ENCODE results near the gene OSCAR. TPM values are rescaled to one million over a fixed set of nuclear protein-coding genes. Genes with fewer than 3 reads are reported as not detected.

Gene OSCAR
- total and polyA plus RNA-seq, 10 of the 15 experiments (the other 5 are each of a cell fraction or from before 2014, with no cell fraction given), result 0.08 to 0.27 (median 0.10) TPM; not detected in 7

- FAIRE-seq (no peak), DNase-seq (ENCODE audit: low read depth, low spot score) (no peak), ATAC-seq (no peak)
- Histone ChIP-seq H3K36me3 (ENCODE audit: control insufficient read depth in 2 of 2, insufficient read depth in 2 of 2, low read length in 1 of 2) (peaks cover 2 to 7% of the 10 kb centered on the region in 2 experiments; a peak in 2 of 4 replicates), H3K9ac (ENCODE audit: control insufficient read depth, insufficient read depth, low read length) (peak overlapping the region; percentile 75), H3K27me3 (replicated peaks in 1 of 2; ENCODE audit: control insufficient read depth in 2 of 2, insufficient read depth in 2 of 2, low read length in 1 of 2) (no peaks in the 10 kb centered on the region), H2AFZ (ENCODE audit: control insufficient read depth, low read depth, low read length) (peak overlapping the region; percentile 84), H3K4me1 (ENCODE audit: control insufficient read depth, insufficient read depth, low read length) (peaks cover 19% of the 10 kb centered on the region), H3K79me2 (ENCODE audit: control insufficient read depth, insufficient read depth, low read length) (peaks cover 37% of the 10 kb centered on the region), H4K20me1 (ENCODE audit: control insufficient read depth, insufficient read depth) (peaks cover 10% of the 10 kb centered on the region), H3K27ac (ENCODE audit: control insufficient read depth, insufficient read depth) (peak overlapping the region; percentile 14), H3K4me3 (peak overlapping the region; percentile 86), H3K4me2 (ENCODE audit: control insufficient read depth, insufficient read depth) (peak overlapping the region; percentile 99), H3K9me3 (replicated peaks; ENCODE audit: control insufficient read depth, insufficient read depth, low read length) (peaks cover 2% of the 10 kb centered on the region; the same call in 2 of the 3 replicates)
- ChIA-PET CTCF (interaction anchor here (1.2 to 2.3 kb wide), 5 partner anchors 23 to 345 kb away, joined by 3 to 15 read pairs (median 6); partner anchors contain the start of genes LENG1 and MBOAT7), POLR2A (interaction anchor here (0.9 to 3.5 kb wide), 13 partner anchors 13 to 327 kb away, joined by 3 to 36 read pairs (median 7); partner anchors contain the start of genes LENG1, LENG8, LENG9 and MBOAT7), RAD21 (ENCODE audit: unreplicated experiment) (interaction anchor here (0.8 to 2.4 kb wide), 9 partner anchors 18 to 1340 kb away, joined by 3 to 23 read pairs (median 5); partner anchors contain the start of genes LENG1, MBOAT7, PRPF31 and TFPT), SMC1A (ENCODE audit: uncharacterized antibody, unreplicated experiment) (interaction anchor here (0.6 to 1.2 kb wide), 10 partner anchors 20 to 1325 kb away, joined by 3 to 6 read pairs (median 3); partner anchors contain the start of genes ISOC2, MBOAT7, PRPF31 and TFPT)
- WGBS (ENCODE audit: insufficient coverage, insufficient replicate concordance, low lambda C conversion rate, missing lambda C conversion rate), result 7% methylated on average over 30 of the region's 30 CpGs
- in situ Hi-C loops (cut with MboI), result loop anchor here (25.0 kb wide), 1 partner anchor 1526 kb away; the partner anchor contains the start of gene U2AF2
- TSS peak; percentile 74 for BruUV-seq (replicated peaks)
- TF ChIP-seq GATAD2B (conservative IDR thresholded peaks at IDR 0.05; ENCODE audit: low read depth), result no peak
- no peak for TF ChIP-seq DPF2 (IDR thresholded peaks at IDR 0.05)
- TF ChIP-seq, protein P1, sequence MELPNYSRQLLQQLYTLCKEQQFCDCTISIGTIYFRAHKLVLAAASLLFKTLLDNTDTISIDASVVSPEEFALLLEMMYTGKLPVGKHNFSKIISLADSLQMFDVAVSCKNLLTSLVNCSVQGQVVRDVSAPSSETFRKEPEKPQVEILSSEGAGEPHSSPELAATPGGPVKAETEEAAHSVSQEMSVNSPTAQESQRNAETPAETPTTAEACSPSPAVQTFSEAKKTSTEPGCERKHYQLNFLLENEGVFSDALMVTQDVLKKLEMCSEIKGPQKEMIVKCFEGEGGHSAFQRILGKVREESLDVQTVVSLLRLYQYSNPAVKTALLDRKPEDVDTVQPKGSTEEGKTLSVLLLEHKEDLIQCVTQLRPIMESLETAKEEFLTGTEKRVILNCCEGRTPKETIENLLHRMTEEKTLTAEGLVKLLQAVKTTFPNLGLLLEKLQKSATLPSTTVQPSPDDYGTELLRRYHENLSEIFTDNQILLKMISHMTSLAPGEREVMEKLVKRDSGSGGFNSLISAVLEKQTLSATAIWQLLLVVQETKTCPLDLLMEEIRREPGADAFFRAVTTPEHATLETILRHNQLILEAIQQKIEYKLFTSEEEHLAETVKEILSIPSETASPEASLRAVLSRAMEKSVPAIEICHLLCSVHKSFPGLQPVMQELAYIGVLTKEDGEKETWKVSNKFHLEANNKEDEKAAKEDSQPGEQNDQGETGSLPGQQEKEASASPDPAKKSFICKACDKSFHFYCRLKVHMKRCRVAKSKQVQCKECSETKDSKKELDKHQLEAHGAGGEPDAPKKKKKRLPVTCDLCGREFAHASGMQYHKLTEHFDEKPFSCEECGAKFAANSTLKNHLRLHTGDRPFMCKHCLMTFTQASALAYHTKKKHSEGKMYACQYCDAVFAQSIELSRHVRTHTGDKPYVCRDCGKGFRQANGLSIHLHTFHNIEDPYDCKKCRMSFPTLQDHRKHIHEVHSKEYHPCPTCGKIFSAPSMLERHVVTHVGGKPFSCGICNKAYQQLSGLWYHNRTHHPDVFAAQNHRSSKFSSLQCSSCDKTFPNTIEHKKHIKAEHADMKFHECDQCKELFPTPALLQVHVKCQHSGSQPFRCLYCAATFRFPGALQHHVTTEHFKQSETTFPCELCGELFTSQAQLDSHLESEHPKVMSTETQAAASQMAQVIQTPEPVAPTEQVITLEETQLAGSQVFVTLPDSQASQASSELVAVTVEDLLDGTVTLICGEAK (IDR thresholded peaks at IDR 0.05; ENCODE audit: borderline replicate concordance), result peak; percentile 20; the same call in 1 of the 2 replicates
- 0 out of 4 replicates have a peak, but pooled peaks of 1 of the 2 experiments have one; percentile 10 for TF ChIP-seq IKZF2 (IDR thresholded peaks at IDR 0.05)
- peak; percentile 32 for TF ChIP-seq IKZF1 (conservative IDR thresholded peaks at IDR 0.05)
- TF ChIP-seq PAX5 (IDR thresholded peaks at IDR 0.05; ENCODE audit: borderline replicate concordance, low read depth, low read length), result no peak
- no peak for TF ChIP-seq SUPT20H (IDR thresholded peaks at IDR 0.05; ENCODE audit: borderline replicate concordance, control insufficient read depth, low read depth, low read length)
- intact Hi-C loops (cut with micrococcal nuclease; ENCODE audit: unreplicated experiment), result loop anchor here (2.0 kb wide), 1 partner anchor 65 kb away; the partner anchor contains the start of gene RPS9
These were observed 35.7 kb upstream of the OSCAR start for GRCh38 chr19:54136086-54136863.
